Measurements from ENCODE around the gene FBXL7. TPM values are rescaled to one million over a fixed set of nuclear protein-coding genes. Genes with fewer than 3 reads are reported as not detected.

FBXL7 gene
- total RNA-seq, 2 experiments from 2014 or later = not detected

DNA sequence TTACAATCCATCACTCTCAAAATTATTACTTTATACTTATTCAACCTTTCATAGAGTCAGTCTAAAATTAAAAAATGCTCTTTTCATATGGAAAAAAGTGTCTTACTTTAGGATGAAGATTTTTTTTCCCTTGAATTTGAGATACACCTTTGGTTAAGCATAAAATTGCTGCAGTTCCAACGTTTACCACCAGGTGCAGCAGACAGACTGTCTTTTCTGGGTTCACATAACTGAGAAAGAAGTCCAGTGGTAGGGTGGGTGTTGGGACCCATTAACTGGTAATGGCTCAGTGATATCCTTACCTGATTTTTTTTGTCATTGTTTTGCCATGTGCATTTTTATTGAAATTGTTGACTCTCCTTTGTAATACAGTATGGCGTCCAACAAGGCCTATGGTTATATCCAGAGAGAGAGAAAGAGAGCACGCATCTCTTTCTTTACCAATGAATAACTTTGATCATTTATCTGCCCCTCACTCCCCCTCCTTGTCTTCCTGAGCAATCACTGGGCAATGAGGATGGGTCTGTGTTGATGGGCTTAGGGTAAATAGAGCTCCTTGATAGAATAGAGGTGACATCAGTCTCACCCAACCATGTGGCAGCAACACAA, 98.4 kb downstream of the FBXL7 start:
- Histone ChIP-seq H3K4me3 (ENCODE audit: low read length) (no peak overlapping the region), H3K9me3 (ENCODE audit: control insufficient read depth in 1 of 2, insufficient read depth in 1 of 2, low read length in 2 of 2) (no peaks in the 10 kb centered on the region), H3K36me3 (ENCODE audit: insufficient read depth, low read length) (no peaks in the 10 kb centered on the region), H3K27me3 (ENCODE audit: control insufficient read depth in 1 of 2, insufficient read depth in 2 of 2, low read length in 2 of 2) (no peaks in the 10 kb centered on the region), H3K27ac (ENCODE audit: low read depth in 1 of 2, low read length in 2 of 2) (no peak overlapping the region), H3K4me1 (ENCODE audit: insufficient read depth, low read length) (no peaks in the 10 kb centered on the region)
- Mint-ChIP-seq H3K4me3 (no peak overlapping the region), H3K4me1 (ENCODE audit: low read depth) (no peaks in the 10 kb centered on the region), H3K27me3 (no peaks in the 10 kb centered on the region), H3K27ac (no peak overlapping the region), H3K9me3 (peaks cover 7% of the 10 kb centered on the region), H3K36me3 (ENCODE audit: low read depth) (no peaks in the 10 kb centered on the region)
- intact Hi-C loops (cut with DNase I, micrococcal nuclease) = no loop called here
- ChIA-PET CTCF (interaction anchor here (0.5 kb wide), 1 partner anchor 1424 kb away, joined by 4 read pairs; no protein-coding TSS in a partner anchor), POLR2A (no interaction called here)
- no peak for DNase-seq
- TF ChIP-seq, protein P1, sequence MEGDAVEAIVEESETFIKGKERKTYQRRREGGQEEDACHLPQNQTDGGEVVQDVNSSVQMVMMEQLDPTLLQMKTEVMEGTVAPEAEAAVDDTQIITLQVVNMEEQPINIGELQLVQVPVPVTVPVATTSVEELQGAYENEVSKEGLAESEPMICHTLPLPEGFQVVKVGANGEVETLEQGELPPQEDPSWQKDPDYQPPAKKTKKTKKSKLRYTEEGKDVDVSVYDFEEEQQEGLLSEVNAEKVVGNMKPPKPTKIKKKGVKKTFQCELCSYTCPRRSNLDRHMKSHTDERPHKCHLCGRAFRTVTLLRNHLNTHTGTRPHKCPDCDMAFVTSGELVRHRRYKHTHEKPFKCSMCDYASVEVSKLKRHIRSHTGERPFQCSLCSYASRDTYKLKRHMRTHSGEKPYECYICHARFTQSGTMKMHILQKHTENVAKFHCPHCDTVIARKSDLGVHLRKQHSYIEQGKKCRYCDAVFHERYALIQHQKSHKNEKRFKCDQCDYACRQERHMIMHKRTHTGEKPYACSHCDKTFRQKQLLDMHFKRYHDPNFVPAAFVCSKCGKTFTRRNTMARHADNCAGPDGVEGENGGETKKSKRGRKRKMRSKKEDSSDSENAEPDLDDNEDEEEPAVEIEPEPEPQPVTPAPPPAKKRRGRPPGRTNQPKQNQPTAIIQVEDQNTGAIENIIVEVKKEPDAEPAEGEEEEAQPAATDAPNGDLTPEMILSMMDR (IDR thresholded peaks at IDR 0.05) = no peak
- no peak for ATAC-seq (ENCODE audit: poor library complexity)

- Mint-ChIP-seq H3K4me3 (no peak overlapping the region), H3K27me3 (no peaks in the 10 kb centered on the region), H3K4me1 (ENCODE audit: low read depth) (no peaks in the 10 kb centered on the region), H3K36me3 (ENCODE audit: low read depth) (no peaks in the 10 kb centered on the region), H3K9me3 (peaks cover 7% of the 10 kb centered on the region), H3K27ac (no peak overlapping the region)
- TF ChIP-seq, protein P1 (IDR thresholded peaks at IDR 0.05) = no peak
- Histone ChIP-seq H3K27me3 (ENCODE audit: control insufficient read depth in 1 of 2, insufficient read depth in 2 of 2, low read length in 2 of 2) (no peaks in the 10 kb centered on the region), H3K9me3 (ENCODE audit: control insufficient read depth in 1 of 2, insufficient read depth in 1 of 2, low read length in 2 of 2) (no peaks in the 10 kb centered on the region), H3K27ac (ENCODE audit: low read depth in 1 of 2, low read length in 2 of 2) (no peak overlapping the region), H3K4me1 (ENCODE audit: insufficient read depth, low read length) (no peaks in the 10 kb centered on the region), H3K36me3 (ENCODE audit: insufficient read depth, low read length) (no peaks in the 10 kb centered on the region), H3K4me3 (ENCODE audit: low read length) (no peak overlapping the region)
- intact Hi-C loops (cut with DNase I, micrococcal nuclease) = no loop called here
- DNase-seq (no peak), ATAC-seq (ENCODE audit: poor library complexity) (no peak)
- ChIA-PET CTCF (no interaction called here), POLR2A (no interaction called here)
Observed at GRCh38 chr5:15600035-15600434, 100.1 kb downstream of the FBXL7 start.

- no peaks in the 10 kb centered on the region for H3K36me3 Mint-ChIP-seq (ENCODE audit: low read depth)
- intact Hi-C loops (cut with DNase I, micrococcal nuclease) = no loop called here
- no peak overlapping the region for H3K27ac Mint-ChIP-seq
- H3K27me3 Mint-ChIP-seq = no peaks in the 10 kb centered on the region
- Histone ChIP-seq H3K4me3 (ENCODE audit: low read length) (no peak overlapping the region), H3K27ac (ENCODE audit: low read depth in 1 of 2, low read length in 2 of 2) (no peak overlapping the region), H3K9me3 (ENCODE audit: control insufficient read depth in 1 of 2, insufficient read depth in 1 of 2, low read length in 2 of 2) (no peaks in the 10 kb centered on the region), H3K4me1 (ENCODE audit: insufficient read depth, low read length) (no peaks in the 10 kb centered on the region), H3K27me3 (ENCODE audit: control insufficient read depth in 1 of 2, insufficient read depth in 2 of 2, low read length in 2 of 2) (no peaks in the 10 kb centered on the region), H3K36me3 (ENCODE audit: insufficient read depth, low read length) (no peaks in the 10 kb centered on the region)
- H3K4me1 Mint-ChIP-seq (ENCODE audit: low read depth) = no peaks in the 10 kb centered on the region
- TF ChIP-seq, protein P1 (IDR thresholded peaks at IDR 0.05) = no peak
- ATAC-seq (ENCODE audit: poor library complexity) (no peak), DNase-seq (no peak)
- ChIA-PET POLR2A (no interaction called here), CTCF (no interaction called here)
- peaks cover 7% of the 10 kb centered on the region for H3K9me3 Mint-ChIP-seq
- no peak overlapping the region for H3K4me3 Mint-ChIP-seq
Observed at GRCh38 chr5:15601274-15601673, 101.3 kb downstream of the FBXL7 start.
